AG09319 (cell line): Measurements from ENCODE around the gene F10.
"Not testable (repeated sequence)": the region's sequence is repeated elsewhere in the genome, so short reads cannot be mapped to it uniquely, and the experiment has no call there.

ENCODE experiments used
- DNase-seq: peaks from one replicate; pipeline ENCODE4 v3.0.0-alpha.2; 2010; ENCODE audit warnings: low read depth; ENCODE audit errors: extremely low read depth
- TF ChIP-seq, protein P1 (sequence below): IDR thresholded peaks from 2 replicates; pipeline ENCODE4 v1.5.1; 2011; ENCODE audit warnings: low read depth, mild to moderate bottlenecking, inconsistent platforms, low read length, moderate library complexity

Gene F10

DNA sequence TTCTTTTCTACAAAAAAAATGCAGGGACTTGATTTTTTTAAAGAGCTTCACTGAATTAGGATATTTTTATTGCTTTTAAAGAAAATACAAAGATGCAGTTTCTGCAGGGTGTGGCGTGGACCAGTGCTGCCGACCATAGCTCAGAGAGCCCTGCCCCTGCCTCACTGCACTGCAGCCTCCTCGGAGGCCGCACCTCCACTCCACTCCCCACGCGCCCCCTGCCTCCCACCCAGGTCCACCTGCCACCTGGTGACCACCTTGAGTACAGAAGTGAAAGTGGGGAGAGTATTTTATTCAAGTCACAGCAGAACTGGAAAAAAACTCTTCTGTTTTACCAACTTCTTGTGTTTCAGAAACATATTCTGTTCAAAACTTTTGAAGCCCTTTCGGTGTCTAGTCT, 24.9 kb upstream of the F10 start:
- no peak for DNase-seq

DNA sequence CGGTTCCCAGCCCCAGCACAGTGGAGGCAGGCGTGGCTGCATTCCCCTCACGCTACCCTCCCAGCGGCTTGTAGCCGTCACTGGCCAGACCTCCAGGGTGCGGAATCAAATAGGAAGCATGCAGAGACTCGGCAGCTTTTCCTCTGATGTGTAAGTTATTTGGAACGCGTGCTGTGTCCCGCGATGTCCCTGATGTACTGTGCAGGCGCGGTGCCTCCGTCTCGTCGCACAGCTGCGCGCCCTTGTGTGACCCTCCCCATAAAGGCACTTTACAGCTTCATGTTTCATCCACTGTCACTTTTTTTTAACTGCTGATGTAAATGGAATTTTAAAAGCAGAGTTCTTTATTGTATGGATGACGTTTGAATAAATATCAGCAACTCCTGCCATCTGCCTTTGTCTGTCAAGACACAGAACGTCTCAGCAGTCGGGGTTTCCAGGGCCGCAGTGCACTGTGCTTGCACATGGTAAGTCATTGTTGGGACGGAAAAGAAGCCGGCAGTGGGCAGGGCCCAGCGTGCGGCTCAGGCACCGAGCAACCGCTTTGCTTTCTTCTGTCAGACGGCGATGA, 24.4 kb upstream of the F10 start:
- DNase-seq: no peak
- TF ChIP-seq, protein P1, sequence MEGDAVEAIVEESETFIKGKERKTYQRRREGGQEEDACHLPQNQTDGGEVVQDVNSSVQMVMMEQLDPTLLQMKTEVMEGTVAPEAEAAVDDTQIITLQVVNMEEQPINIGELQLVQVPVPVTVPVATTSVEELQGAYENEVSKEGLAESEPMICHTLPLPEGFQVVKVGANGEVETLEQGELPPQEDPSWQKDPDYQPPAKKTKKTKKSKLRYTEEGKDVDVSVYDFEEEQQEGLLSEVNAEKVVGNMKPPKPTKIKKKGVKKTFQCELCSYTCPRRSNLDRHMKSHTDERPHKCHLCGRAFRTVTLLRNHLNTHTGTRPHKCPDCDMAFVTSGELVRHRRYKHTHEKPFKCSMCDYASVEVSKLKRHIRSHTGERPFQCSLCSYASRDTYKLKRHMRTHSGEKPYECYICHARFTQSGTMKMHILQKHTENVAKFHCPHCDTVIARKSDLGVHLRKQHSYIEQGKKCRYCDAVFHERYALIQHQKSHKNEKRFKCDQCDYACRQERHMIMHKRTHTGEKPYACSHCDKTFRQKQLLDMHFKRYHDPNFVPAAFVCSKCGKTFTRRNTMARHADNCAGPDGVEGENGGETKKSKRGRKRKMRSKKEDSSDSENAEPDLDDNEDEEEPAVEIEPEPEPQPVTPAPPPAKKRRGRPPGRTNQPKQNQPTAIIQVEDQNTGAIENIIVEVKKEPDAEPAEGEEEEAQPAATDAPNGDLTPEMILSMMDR: no peak

More for the DNA sequence above, 24.9 kb upstream of the F10 start:
- TF ChIP-seq, protein P1: no peak

DNA sequence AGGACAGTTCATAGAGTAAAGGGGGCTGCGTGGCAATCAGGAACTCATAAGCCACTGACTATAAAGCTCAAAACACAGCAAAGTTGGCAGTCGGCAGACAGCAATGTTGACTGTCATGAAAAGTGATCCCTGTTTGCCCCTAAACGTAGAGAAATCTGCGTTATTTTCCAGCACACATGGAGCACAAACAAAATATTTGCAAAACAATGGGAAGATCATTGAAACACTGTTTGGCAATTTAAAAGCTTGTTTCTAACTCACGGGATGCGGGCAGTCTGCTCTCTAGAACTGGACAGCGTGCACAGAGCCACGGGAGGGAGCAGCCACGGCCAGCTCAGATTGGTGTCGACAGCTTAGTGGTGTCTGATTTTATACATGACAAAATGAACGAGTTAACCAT, 23.5 kb upstream of the F10 start:
- no peak for DNase-seq
- TF ChIP-seq, protein P1: no peak

DNA sequence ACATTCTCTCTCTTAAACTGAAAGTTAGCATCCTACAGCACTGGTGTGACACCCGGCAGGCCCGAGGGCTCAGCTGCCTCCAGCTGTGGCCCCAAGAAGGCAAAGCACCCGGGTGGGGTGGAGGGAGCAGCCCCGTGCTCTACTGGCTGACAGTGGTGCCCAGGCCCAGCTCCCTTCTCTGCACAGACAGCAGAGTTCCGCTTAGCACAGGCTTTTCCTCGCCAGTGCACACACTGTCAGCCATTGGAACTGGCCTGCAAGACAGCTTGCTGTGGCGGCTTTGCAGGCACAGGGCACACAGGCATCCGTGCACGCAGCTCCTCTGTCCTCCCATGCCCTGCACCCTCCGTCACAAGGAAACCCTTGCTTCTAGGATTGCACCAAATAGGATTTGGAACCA, 20.3 kb upstream of the F10 start:
- not testable (repeated sequence) for DNase-seq

DNA sequence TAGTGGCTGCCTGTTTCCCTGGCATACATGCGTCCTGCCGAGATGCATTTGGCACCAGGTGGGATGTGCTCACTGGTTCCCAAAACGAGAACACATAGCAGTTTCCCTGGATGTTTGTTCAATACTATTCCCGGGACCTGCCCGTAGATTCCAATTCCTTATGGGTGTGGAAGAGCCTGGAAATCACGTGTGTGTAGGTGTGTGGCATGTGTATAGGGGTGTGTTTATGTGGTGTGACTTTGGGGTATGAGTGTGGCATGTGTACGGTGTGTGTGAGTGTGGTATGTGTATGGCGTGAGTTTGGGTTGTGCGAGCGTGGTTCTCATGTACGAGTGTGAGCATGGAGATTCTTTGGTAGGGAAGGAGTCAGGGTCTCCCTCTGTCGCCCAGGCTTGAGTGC, 19.9 kb upstream of the F10 start:
- DNase-seq: no peak
- TF ChIP-seq, protein P1: no peak

DNA sequence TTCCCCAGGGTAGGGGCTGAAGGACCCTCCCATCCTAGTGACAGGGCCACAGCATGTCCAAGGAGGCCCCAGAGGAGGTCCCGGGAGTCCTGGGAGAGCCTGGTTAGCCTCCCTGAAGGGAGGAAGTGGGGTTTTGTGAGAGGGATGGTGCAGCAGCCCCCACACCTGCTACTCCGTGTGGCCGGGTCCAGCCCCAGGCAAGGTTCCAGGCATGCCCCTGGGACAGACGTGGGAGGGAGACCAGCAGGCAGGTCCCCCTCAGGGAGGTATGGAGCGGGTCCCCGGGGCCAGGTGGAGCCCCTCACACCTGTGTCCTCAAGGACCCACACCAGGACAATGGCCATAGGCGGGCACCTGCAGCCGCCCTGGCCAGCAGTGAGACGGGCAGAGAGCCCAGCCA, 19.0 kb upstream of the F10 start:
- TF ChIP-seq, protein P1: no peak
- DNase-seq: no peak

DNA sequence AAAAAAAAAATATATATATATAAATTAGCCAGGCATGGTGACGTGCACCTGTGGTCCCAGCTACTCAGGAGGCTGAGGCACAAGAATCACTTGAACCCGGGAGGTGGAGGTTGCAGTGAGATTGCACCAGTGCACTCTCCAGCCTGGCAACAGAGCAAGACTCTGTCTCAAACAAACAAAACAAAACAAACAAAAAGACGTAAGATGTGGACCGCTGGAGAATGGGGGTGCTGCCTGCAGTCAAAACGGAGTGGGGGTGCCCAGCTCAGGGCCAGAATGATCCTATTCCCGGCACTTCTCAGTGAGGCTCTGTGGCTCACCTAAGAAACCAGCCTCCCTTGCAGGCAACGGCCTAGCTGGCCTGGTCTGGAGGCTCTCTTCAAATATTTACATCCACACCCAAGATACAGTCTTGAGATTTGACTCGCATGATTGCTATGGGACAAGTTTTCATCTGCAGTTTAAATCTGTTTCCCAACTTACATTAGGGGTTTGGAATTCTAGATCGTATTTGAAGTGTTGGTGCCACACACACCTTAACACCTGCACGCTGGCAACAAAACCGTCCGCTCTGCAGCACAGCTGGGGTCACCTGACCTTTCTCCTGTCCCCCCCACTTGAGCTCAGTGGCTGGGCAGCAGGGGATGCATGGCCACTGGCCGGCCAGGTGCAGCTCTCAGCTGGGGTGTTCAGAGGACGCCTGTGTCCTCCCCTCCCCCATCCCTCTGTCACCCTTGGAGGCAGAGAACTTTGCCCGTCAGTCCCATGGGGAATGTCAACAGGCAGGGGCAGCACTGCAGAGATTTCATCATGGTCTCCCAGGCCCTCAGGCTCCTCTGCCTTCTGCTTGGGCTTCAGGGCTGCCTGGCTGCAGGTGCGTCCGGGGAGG, 17.3 kb upstream of the F10 start, which contains the start of gene F7:
Gene F7, plus strand, starts transcription at position 760 of the 889 bp plus-strand sequence. Its CDS starts 51 bp downstream, at position 811.
- TF ChIP-seq, protein P1: no peak
- no peak for DNase-seq
